ENCODE measurements around the gene ORAI1.
"Not testable (repeated sequence)": the region's sequence is repeated elsewhere in the genome, so short reads cannot be mapped to it uniquely, and the experiment has no call there.

ORAI1 gene

GRCh38 chr12:121651320-121651719, 25.0 kb downstream of the ORAI1 start:
- DNase-seq: no peak

GRCh38 chr12:121652767-121653497, 26.6 kb downstream of the ORAI1 start:
- no peak for DNase-seq

- no peak for DNase-seq
These were observed 27.7 kb downstream of the ORAI1 start for GRCh38 chr12:121653999-121654398.

GRCh38 chr12:121656122-121656521, 29.8 kb downstream of the ORAI1 start:
- DNase-seq: no peak

- no peak for DNase-seq
These were observed 31.1 kb downstream of the ORAI1 start for GRCh38 chr12:121657305-121658008.

GRCh38 chr12:121661353-121662105, 35.2 kb downstream of the ORAI1 start:
- DNase-seq: not testable (repeated sequence)

- no peak for DNase-seq
These were observed 37.2 kb downstream of the ORAI1 start for GRCh38 chr12:121663610-121663929.

- DNase-seq: not testable (repeated sequence)
These were observed 40.5 kb downstream of the ORAI1 start for GRCh38 chr12:121666829-121667228.

- DNase-seq: no peak
These were observed 42.6 kb downstream of the ORAI1 start for GRCh38 chr12:121668750-121669520.

GRCh38 chr12:121669521-121669900, 43.2 kb downstream of the ORAI1 start, which contains the start of gene MORN3:
Gene MORN3 (minus strand): TSS chr12:121669654. CDS start chr12:121669483, 171 bp downstream.
- no peak for DNase-seq

- DNase-seq: no peak
These were observed 46.7 kb downstream of the ORAI1 start for GRCh38 chr12:121673013-121673511.

GRCh38 chr12:121676190-121676589, 49.9 kb downstream of the ORAI1 start:
- peak; percentile 14 for DNase-seq

- no peak for DNase-seq
These were observed 52.0 kb downstream of the ORAI1 start for GRCh38 chr12:121678305-121678704.

- no peak for DNase-seq
These were observed 52.5 kb downstream of the ORAI1 start for GRCh38 chr12:121678716-121679300.

- DNase-seq: not testable (repeated sequence)
These were observed 53.4 kb downstream of the ORAI1 start for GRCh38 chr12:121679661-121680197.

GRCh38 chr12:121688966-121689365, 62.6 kb downstream of the ORAI1 start:
- no peak for DNase-seq

- DNase-seq: no peak
These were observed 63.1 kb downstream of the ORAI1 start for GRCh38 chr12:121689430-121689829.

Data from NCI-H345 (cell line).